Measurements from ENCODE around the gene JAML. TPM values are rescaled to one million over a fixed set of nuclear protein-coding genes. Genes with fewer than 3 reads are reported as not detected.
A peak's percentile ranks its signal among the peaks of the same experiment; 100 is the strongest.

Gene JAML
- total RNA-seq, 2 donors from 2014 or later, result 79.9 to 84.0 TPM

DNA sequence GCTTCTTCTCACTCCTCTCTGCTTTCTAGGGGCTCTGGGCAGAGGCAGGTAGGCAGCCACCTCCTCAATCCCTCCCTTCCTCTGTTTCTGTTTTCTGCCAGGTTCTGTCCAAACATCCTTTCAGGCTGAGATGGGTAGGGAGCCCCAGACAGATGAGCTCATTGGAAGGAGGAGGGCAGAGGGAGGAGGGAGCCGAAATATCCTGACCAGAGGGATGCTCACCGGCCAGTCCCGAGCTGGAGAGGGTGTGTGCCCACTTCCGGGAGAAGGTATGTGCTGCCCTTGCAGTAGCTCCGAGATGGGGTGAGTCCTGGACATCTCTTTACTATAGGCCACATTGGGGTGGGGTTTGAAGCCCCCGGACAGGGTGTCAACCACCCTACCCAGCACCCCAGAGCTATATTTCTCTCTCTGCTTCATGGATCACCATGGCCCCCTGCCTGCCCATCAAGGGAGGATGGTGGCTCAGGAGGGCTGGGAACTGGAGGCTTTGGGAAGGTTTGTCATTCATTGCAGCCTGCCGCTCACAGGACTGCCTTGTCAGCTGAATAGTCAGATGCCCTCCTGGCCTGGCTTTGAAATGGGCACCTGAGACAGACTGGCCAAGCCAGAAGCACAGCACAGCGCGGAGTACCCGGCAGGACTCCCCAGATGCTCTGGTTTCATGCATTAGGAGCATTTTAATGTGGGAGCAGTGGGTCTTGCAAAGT lies 67.5 kb downstream of the JAML start:
- no peaks in the 10 kb centered on the region for H3K9me3 ChIP-seq (ENCODE audit: control insufficient read depth, low read length, poor library complexity, severe bottlenecking)
- Mint-ChIP-seq H3K36me3 (ENCODE audit: low read depth) (no peaks in the 10 kb centered on the region), H3K4me3 (no peak overlapping the region), H3K27ac (no peak overlapping the region), H3K27me3 (peaks cover 69% of the 10 kb centered on the region), H3K4me1 (peaks cover 7% of the 10 kb centered on the region)
- ATAC-seq, result no peak
- DNase-seq, result no peak

DNA sequence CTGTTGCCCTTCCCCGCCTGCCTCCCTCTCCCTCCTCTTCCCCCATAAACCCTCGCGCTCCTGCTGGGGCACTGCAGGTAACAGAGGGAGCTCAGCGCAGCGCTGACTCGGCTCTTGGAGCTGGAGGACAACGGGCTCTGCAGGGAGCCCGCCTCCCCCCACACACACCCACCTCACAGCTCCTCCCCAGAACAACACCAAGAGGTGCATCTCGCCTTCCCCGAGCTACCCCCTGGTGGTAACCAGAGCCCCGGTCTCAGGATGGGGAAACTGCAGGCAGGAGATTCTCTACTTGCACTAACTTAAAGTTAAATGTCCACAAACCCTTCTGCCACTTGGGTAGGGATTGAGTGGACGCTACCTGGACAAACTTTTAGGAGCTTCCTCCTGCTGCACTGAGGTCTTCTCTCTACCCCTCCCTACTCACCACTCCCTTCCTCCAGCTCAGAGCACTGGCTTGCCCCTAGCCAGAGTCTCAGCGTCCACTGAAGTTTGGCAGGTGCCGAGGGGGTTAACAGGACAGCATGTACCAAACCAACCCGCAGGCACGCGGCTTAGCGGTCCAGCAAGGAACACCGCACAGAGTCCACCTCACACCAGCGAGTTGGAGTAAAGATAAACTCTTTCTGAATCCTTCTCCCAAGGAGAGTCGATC lies 68.2 kb downstream of the JAML start:
- Mint-ChIP-seq H3K27ac (no peak overlapping the region), H3K27me3 (peaks cover 70% of the 10 kb centered on the region), H3K36me3 (ENCODE audit: low read depth) (no peaks in the 10 kb centered on the region), H3K4me3 (peak overlapping the region; percentile 55), H3K4me1 (peaks cover 7% of the 10 kb centered on the region)
- no peak for DNase-seq
- no peaks in the 10 kb centered on the region for H3K9me3 ChIP-seq (ENCODE audit: control insufficient read depth, low read length, poor library complexity, severe bottlenecking)
- peak; percentile 63 for ATAC-seq

DNA sequence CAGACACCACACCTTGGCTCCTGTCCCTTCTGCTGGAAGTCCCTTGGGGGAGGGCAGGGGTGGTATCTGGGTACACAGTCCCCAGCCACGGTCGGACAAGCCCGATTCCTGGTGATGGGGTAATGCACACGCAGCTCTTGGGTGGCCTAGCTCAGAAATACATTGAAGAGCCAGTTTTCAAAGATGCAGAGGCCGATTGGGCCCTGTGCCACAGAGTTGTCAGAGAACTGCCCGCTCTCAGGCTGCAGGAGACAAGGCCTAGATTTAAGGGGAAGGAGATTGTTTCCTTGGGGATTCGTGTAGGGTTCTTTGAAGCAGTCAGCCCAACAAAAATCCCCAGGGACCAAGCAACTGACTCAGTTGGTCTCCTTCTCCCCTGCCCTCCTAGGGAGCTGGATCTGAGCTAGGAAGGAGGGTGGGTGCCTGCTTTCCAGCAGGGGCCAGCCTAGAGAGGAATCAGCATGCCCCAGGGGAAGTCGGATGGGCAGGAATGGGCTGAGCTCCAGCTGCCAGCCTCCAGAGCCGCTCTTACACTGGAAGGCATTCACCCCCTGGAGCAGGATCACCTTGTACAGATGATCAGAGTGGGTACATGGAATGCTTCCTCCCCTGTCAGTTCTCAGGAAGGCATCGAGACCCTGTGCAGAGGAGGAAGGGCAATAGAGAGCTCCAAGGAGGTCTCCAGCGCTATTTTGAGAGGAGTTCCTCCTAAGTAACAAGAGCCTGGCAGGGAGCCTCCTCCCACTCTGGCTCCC lies 68.9 kb downstream of the JAML start:
- no peaks in the 10 kb centered on the region for H3K9me3 ChIP-seq (ENCODE audit: control insufficient read depth, low read length, poor library complexity, severe bottlenecking)
- ATAC-seq, result no peak
- peaks cover 7% of the 10 kb centered on the region for H3K4me1 Mint-ChIP-seq
- DNase-seq, result no peak
- H3K27me3 Mint-ChIP-seq, result peaks cover 73% of the 10 kb centered on the region
- no peaks in the 10 kb centered on the region for H3K36me3 Mint-ChIP-seq (ENCODE audit: low read depth)
- no peak overlapping the region for H3K27ac Mint-ChIP-seq
- no peak overlapping the region for H3K4me3 Mint-ChIP-seq

GRCh38 chr11:118154641-118155040 lies 70.2 kb downstream of the JAML start:
- DNase-seq, result no peak
- Mint-ChIP-seq H3K4me1 (peaks cover 7% of the 10 kb centered on the region), H3K27me3 (peaks cover 82% of the 10 kb centered on the region), H3K27ac (no peak overlapping the region), H3K4me3 (no peak overlapping the region), H3K36me3 (ENCODE audit: low read depth) (no peaks in the 10 kb centered on the region)
- H3K9me3 ChIP-seq (ENCODE audit: control insufficient read depth, low read length, poor library complexity, severe bottlenecking), result no peaks in the 10 kb centered on the region
- ATAC-seq, result no peak

DNA sequence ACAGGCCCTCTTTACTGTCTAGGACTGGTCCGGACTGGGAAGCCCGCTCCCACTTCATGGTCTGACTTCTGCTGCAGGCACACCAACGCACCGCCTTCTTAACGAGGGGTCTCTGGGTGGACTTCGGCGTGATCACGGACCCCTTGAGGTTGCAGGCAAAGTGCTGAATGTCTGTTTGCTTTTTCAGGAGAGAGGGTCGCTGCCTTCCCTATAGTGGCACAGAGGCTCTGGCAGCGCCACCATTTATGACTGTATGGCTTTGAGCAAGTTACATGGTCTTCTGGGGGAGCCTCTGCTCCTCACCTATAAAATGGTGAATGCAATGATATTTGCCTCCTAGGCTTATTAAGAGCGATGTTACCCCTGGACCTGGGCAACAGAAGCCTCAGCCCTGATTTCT lies 70.8 kb downstream of the JAML start:
- ATAC-seq (no peak), DNase-seq (no peak)
- Mint-ChIP-seq H3K4me3 (peak overlapping the region; percentile 88), H3K4me1 (peaks cover 7% of the 10 kb centered on the region), H3K27me3 (peaks cover 76% of the 10 kb centered on the region), H3K27ac (no peak overlapping the region), H3K36me3 (ENCODE audit: low read depth) (no peaks in the 10 kb centered on the region)
- H3K9me3 ChIP-seq (ENCODE audit: control insufficient read depth, low read length, poor library complexity, severe bottlenecking), result no peaks in the 10 kb centered on the region

- Mint-ChIP-seq H3K36me3 (ENCODE audit: low read depth) (no peaks in the 10 kb centered on the region), H3K27ac (no peak overlapping the region), H3K4me1 (peaks cover 7% of the 10 kb centered on the region), H3K27me3 (peaks cover 72% of the 10 kb centered on the region), H3K4me3 (peak overlapping the region; percentile 88)
- ATAC-seq (no peak), DNase-seq (no peak)
- no peaks in the 10 kb centered on the region for H3K9me3 ChIP-seq (ENCODE audit: control insufficient read depth, low read length, poor library complexity, severe bottlenecking)
Observed at GRCh38 chr11:118153516-118153915, 71.3 kb downstream of the JAML start.

GRCh38 chr11:118152552-118153471 lies 72.0 kb downstream of the JAML start, which contains the start of gene SCN4B:
SCN4B (minus strand) TSS chr11:118152823; CDS start chr11:118152673, 150 bp downstream.
- ATAC-seq (peak; percentile 61), DNase-seq (peak in 2 of 3 donors; percentile 13 to 20)
- no peaks in the 10 kb centered on the region for H3K9me3 ChIP-seq (ENCODE audit: control insufficient read depth, low read length, poor library complexity, severe bottlenecking)
- peaks cover 66% of the 10 kb centered on the region for H3K27me3 Mint-ChIP-seq
- peak within 1 kb of the TSS; percentile 88 for H3K4me3 Mint-ChIP-seq
- peaks cover 6% of the 10 kb centered on the region for H3K4me1 Mint-ChIP-seq
- no peaks in the 10 kb centered on the region for H3K36me3 Mint-ChIP-seq (ENCODE audit: low read depth)
- H3K27ac Mint-ChIP-seq, result no peak within 1 kb of the TSS

GRCh38 chr11:118152020-118152551 lies 72.7 kb downstream of the JAML start:
- DNase-seq, result no peak
- H3K27me3 Mint-ChIP-seq, result peaks cover 59% of the 10 kb centered on the region
- H3K9me3 ChIP-seq (ENCODE audit: control insufficient read depth, low read length, poor library complexity, severe bottlenecking), result no peaks in the 10 kb centered on the region
- peak overlapping the region; percentile 63 for H3K4me3 Mint-ChIP-seq
- H3K27ac Mint-ChIP-seq, result no peak overlapping the region
- ATAC-seq, result no peak
- no peaks in the 10 kb centered on the region for H3K36me3 Mint-ChIP-seq (ENCODE audit: low read depth)
- peaks cover 3% of the 10 kb centered on the region for H3K4me1 Mint-ChIP-seq

- no peak for DNase-seq
Observed at GRCh38 chr11:118151431-118151830, 73.4 kb downstream of the JAML start.

DNA sequence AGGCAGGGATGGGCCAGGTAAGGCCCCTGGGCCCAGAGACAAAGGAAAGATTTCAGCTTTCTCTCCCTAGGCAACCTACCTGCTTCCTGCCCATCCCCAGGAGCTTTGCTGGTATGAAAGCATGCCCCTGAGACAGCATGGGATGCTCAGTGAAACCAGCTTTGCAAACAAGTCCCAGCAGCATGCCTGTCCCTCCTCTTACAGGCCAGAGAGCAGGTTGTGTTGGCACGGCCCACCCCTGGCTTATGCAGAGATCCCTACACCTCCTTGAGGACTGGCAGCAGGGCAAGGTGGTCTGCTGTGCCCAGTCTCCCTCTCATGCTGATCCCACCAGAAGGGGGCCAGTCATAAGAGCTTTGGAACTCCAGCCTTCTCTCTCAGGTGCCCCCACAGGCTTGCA lies 75.3 kb downstream of the JAML start:
- Mint-ChIP-seq H3K4me3 (no peak overlapping the region), H3K27ac (no peak overlapping the region), H3K4me1 (peaks cover 8% of the 10 kb centered on the region), H3K27me3 (peaks cover 46% of the 10 kb centered on the region), H3K36me3 (ENCODE audit: low read depth) (peaks cover 1% of the 10 kb centered on the region)
- no peak for DNase-seq
- H3K9me3 ChIP-seq (ENCODE audit: control insufficient read depth, low read length, poor library complexity, severe bottlenecking), result no peaks in the 10 kb centered on the region
- ATAC-seq, result no peak

More at GRCh38 chr11:118151431-118151830, 73.4 kb downstream of the JAML start:
- peaks cover 3% of the 10 kb centered on the region for H3K4me1 Mint-ChIP-seq
- no peak for ATAC-seq
- no peaks in the 10 kb centered on the region for H3K36me3 Mint-ChIP-seq (ENCODE audit: low read depth)
- H3K27ac Mint-ChIP-seq, result no peak overlapping the region
- H3K27me3 Mint-ChIP-seq, result peaks cover 52% of the 10 kb centered on the region
- peak overlapping the region; percentile 31 for H3K4me3 Mint-ChIP-seq
- H3K9me3 ChIP-seq (ENCODE audit: control insufficient read depth, low read length, poor library complexity, severe bottlenecking), result no peaks in the 10 kb centered on the region

DNA sequence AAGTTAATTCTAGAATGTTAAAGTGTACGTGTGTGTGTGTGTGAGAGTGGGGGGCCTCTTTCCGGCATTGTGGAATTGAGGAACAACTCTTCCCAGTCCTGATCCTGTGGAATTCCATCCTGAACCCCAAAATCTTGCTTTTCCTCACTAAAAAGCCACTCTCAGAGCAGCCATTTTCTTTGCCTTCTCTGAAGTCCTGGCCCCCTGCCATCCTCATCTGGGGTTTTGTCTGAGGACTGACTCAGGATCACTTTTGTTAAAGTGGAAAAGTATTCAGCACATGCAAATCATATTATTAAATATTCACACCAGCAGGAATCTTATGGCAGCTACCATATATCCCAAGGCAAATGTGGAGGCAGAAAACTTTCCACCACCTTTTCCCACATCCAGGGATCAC lies 76.0 kb downstream of the JAML start:
- Mint-ChIP-seq H3K36me3 (ENCODE audit: low read depth) (peaks cover 2% of the 10 kb centered on the region), H3K4me3 (no peak overlapping the region), H3K27me3 (peaks cover 46% of the 10 kb centered on the region), H3K4me1 (peaks cover 8% of the 10 kb centered on the region), H3K27ac (no peak overlapping the region)
- DNase-seq (no peak), ATAC-seq (no peak)
- H3K9me3 ChIP-seq (ENCODE audit: control insufficient read depth, low read length, poor library complexity, severe bottlenecking), result no peaks in the 10 kb centered on the region

DNA sequence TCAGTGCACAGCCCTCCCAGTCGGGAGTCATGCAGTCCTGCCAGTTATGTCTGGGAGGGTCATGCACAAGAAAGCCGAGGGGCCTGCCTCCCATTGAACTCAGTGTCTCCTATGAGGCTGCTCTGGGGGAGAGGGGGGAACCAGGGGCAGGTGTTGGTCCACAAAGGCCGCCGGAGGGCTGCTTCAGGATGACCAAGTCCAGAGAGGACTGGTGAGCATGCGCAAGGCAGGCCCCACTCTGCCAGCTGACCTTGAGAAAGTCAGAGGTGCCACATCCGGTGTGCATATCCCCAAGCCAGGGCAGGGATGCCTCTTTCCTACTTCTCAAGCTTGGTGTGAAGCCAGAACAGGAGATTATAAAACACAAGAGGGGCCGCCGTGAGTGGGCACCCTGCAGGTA lies 76.6 kb downstream of the JAML start:
- H3K9me3 ChIP-seq (ENCODE audit: control insufficient read depth, low read length, poor library complexity, severe bottlenecking), result no peaks in the 10 kb centered on the region
- DNase-seq (no peak), ATAC-seq (no peak)
- peaks cover 5% of the 10 kb centered on the region for H3K4me1 Mint-ChIP-seq
- no peak overlapping the region for H3K4me3 Mint-ChIP-seq
- peaks cover 48% of the 10 kb centered on the region for H3K27me3 Mint-ChIP-seq
- peaks cover 2% of the 10 kb centered on the region for H3K36me3 Mint-ChIP-seq (ENCODE audit: low read depth)
- no peak overlapping the region for H3K27ac Mint-ChIP-seq

Data from T-helper 17 cell (primary cell).